Measurements from ENCODE around the gene KRTAP10-2. TPM values are rescaled to one million over a fixed set of nuclear protein-coding genes. Genes with fewer than 3 reads are reported as not detected.

KRTAP10-2 gene
- total and polyA plus RNA-seq, 9 of the 15 experiments (the other 6 are each of a cell fraction or from before 2014, with no cell fraction given), result not detected

GRCh38 chr21:44505673-44506278, 45.5 kb downstream of the KRTAP10-2 start:
- no peak overlapping the region for H3K4me2 ChIP-seq (ENCODE audit: insufficient read depth, low read length)
- no peak overlapping the region; a peak in 1 of 4 replicates for H3K9ac ChIP-seq (ENCODE audit: insufficient read depth in 1 of 2, low read depth in 2 of 2, low read length in 2 of 2)
- H3K27ac ChIP-seq (ENCODE audit: extremely low read depth, low read depth, low read length), result no peak overlapping the region; the same call in 2 of the 3 replicates
- TF ChIP-seq, protein P1, sequence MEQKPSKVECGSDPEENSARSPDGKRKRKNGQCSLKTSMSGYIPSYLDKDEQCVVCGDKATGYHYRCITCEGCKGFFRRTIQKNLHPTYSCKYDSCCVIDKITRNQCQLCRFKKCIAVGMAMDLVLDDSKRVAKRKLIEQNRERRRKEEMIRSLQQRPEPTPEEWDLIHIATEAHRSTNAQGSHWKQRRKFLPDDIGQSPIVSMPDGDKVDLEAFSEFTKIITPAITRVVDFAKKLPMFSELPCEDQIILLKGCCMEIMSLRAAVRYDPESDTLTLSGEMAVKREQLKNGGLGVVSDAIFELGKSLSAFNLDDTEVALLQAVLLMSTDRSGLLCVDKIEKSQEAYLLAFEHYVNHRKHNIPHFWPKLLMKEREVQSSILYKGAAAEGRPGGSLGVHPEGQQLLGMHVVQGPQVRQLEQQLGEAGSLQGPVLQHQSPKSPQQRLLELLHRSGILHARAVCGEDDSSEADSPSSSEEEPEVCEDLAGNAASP (IDR thresholded peaks at IDR 0.05), result no peak
- TF ChIP-seq CREB1 (IDR thresholded peaks at IDR 0.05) (no peak), CREB1 (CRISPR knock-in tag; IDR thresholded peaks at IDR 0.05) (0 out of 2 replicates have a peak, but pooled peaks have one; percentile 36), CREM (IDR thresholded peaks at IDR 0.05; ENCODE audit: low read depth) (0 out of 2 replicates have a peak, but pooled peaks have one; percentile 7), ZBTB34 (CRISPR knock-in tag; IDR thresholded peaks at IDR 0.05) (no peak)
- no peak for FAIRE-seq
- no peak overlapping the region for H3K4me3 ChIP-seq
- 23% methylated on average over 16 of the region's 16 CpGs for WGBS (ENCODE audit: insufficient coverage, low coverage, missing lambda C conversion rate)
- H3K4me1 ChIP-seq (replicated peaks in 1 of 2; ENCODE audit: control insufficient read depth in 2 of 2, insufficient read depth in 2 of 2, low read length in 2 of 2), result peaks cover 0 to 34% of the 10 kb centered on the region in 2 experiments; a peak in 2 of 5 replicates
- H3K9me1 ChIP-seq (ENCODE audit: control insufficient read depth, insufficient read depth, low read length), result no peaks in the 10 kb centered on the region
- no peaks in the 10 kb centered on the region for H3K36me3 ChIP-seq (ENCODE audit: control insufficient read depth, insufficient read depth, low read length)
- H4K20me1 ChIP-seq (replicated peaks; ENCODE audit: control insufficient read depth, insufficient read depth, low read length), result peaks cover 16% of the 10 kb centered on the region
- intact Hi-C loops (cut with micrococcal nuclease) (no loop called here), in situ Hi-C loops (cut with MboI) (loop anchor here (10.0 kb wide), 1 partner anchor 429 kb away; no protein-coding TSS in a partner anchor)
- peaks cover 56 to 78% of the 10 kb centered on the region in 2 experiments for H3K27me3 ChIP-seq (ENCODE audit: control insufficient read depth in 2 of 2, insufficient read depth in 2 of 2, low read length in 2 of 2)
- no peaks in the 10 kb centered on the region for H3K9me3 ChIP-seq (replicated peaks; ENCODE audit: control insufficient read depth, insufficient read depth, low read depth, low read length)
- CTCF ChIA-PET (ENCODE audit: low intra/inter-chr PET ratio), result interaction anchor here (0.6 kb wide), 1 partner anchor 19 kb away, joined by 4 read pairs; no protein-coding TSS in a partner anchor
- H3K79me2 ChIP-seq (ENCODE audit: control insufficient read depth, insufficient read depth, low read length), result no peaks in the 10 kb centered on the region
- ATAC-seq, result no peak
- POLR2A ChIA-PET, result interaction anchor here (0.6 to 1.2 kb wide), 5 partner anchors 9 to 254 kb away, joined by 3 read pairs; no protein-coding TSS in a partner anchor
- no peak overlapping the region for H2AFZ ChIP-seq (ENCODE audit: low read depth, low read length)
- DNase-seq (ENCODE audit: extremely low read depth in 1 of 4, low spot score in 3 of 4), result no peak
- BruUV-seq (replicated peaks), result no TSS peak

All from K562 (cell line).